ENCODE results near the gene B3GNT7. TPM values are rescaled to one million over a fixed set of nuclear protein-coding genes. Genes with fewer than 3 reads are reported as not detected.

The B3GNT7 gene
- total RNA-seq, 1 experiment from 2014 or later = 6.1 TPM

DNA sequence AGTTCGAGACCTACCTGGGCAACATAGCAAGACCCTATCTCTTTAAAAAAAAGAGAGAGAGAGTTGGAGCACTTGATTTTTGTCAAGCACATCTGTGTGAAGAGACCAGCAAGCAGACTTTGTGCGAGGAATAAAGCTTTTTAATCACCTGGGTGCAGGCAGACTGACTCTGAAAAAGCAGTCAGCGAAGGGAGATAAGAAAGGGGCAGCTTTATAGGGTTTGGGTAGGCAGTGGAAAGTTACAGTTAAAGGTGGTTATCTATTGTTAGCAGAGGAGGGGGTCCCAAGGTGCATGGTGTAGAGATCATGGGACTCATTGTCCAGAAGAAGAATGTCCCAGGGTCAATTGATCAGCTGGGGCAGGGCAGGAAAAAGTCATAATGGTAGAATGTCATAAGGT is 34.4 kb downstream of the B3GNT7 start:
- Histone ChIP-seq H3K79me2 (ENCODE audit: insufficient read depth, low read length) (no peaks in the 10 kb centered on the region), H3K27ac (ENCODE audit: low read depth, low read length) (no peak overlapping the region), H3K4me1 (ENCODE audit: control insufficient read depth in 1 of 2, insufficient read depth in 2 of 2, low read length in 2 of 2) (peaks cover 0 to 5% of the 10 kb centered on the region in 2 experiments; a peak in 1 of 4 replicates), H3K36me3 (ENCODE audit: control insufficient read depth in 1 of 2, insufficient read depth in 2 of 2, low read length in 2 of 2) (no peaks in the 10 kb centered on the region), H3K27me3 (ENCODE audit: insufficient read depth, low read length) (no peaks in the 10 kb centered on the region), H3K4me3 (replicated peaks in 1 of 2; ENCODE audit: low read depth in 1 of 2, low read length in 2 of 2) (no peak overlapping the region), H2AFZ (ENCODE audit: low read depth, low read length, poor library complexity, severe bottlenecking) (no peak overlapping the region), H3K4me2 (ENCODE audit: low read length) (no peak overlapping the region), H3K9ac (ENCODE audit: low read length) (no peak overlapping the region), H3K9me2 (ENCODE audit: insufficient read depth) (no peaks in the 10 kb centered on the region), H4K20me1 (ENCODE audit: insufficient read depth) (no peaks in the 10 kb centered on the region), H3K9me3 (ENCODE audit: control insufficient read depth in 1 of 2, insufficient read depth in 1 of 2, low read depth in 1 of 2, low read length in 2 of 2) (peaks cover 3 to 14% of the 10 kb centered on the region in 2 experiments; a peak in 1 of 4 replicates)
- no peak for DNase-seq (ENCODE audit: low read depth, low spot score)
- no peak for ATAC-seq
- ChIA-PET RAD21 (ENCODE audit: low non-redundant PET in 1 of 2, low total read pairs in 2 of 2, uncharacterized antibody in 2 of 2, unreplicated experiment in 2 of 2) (no interaction called here), CTCF (no interaction called here), POLR2A (no interaction called here)
- no TSS peak for BruUV-seq (replicated peaks)
- TF ChIP-seq ZNF274 (IDR thresholded peaks at IDR 0.05; ENCODE audit: low read depth, low read length) (no peak), CEBPB (IDR thresholded peaks at IDR 0.05; ENCODE audit: low read depth) (no peak), YY1 (IDR thresholded peaks at IDR 0.05; ENCODE audit: extremely low read depth, insufficient replicate concordance, low read depth, low read length) (no peak), EZH2phosphoT487 (IDR thresholded peaks at IDR 0.05; ENCODE audit: borderline replicate concordance) (no peak), TCF7L2 (IDR thresholded peaks at IDR 0.05; ENCODE audit: borderline replicate concordance, extremely low read depth, insufficient read depth, insufficient read length) (no peak), ELF1 (IDR thresholded peaks at IDR 0.05; ENCODE audit: borderline replicate concordance, low read depth) (no peak), SRF (IDR thresholded peaks at IDR 0.05; ENCODE audit: low read depth) (no peak), SP1 (IDR thresholded peaks at IDR 0.05; ENCODE audit: low read depth) (no peak), EZH2 (IDR thresholded peaks at IDR 0.05) (no peak), RAD21 (IDR thresholded peaks at IDR 0.05; ENCODE audit: low read depth) (no peak), ZFX (IDR thresholded peaks at IDR 0.05) (no peak), JUND (IDR thresholded peaks at IDR 0.05) (no peak)
- TF ChIP-seq, protein P1, sequence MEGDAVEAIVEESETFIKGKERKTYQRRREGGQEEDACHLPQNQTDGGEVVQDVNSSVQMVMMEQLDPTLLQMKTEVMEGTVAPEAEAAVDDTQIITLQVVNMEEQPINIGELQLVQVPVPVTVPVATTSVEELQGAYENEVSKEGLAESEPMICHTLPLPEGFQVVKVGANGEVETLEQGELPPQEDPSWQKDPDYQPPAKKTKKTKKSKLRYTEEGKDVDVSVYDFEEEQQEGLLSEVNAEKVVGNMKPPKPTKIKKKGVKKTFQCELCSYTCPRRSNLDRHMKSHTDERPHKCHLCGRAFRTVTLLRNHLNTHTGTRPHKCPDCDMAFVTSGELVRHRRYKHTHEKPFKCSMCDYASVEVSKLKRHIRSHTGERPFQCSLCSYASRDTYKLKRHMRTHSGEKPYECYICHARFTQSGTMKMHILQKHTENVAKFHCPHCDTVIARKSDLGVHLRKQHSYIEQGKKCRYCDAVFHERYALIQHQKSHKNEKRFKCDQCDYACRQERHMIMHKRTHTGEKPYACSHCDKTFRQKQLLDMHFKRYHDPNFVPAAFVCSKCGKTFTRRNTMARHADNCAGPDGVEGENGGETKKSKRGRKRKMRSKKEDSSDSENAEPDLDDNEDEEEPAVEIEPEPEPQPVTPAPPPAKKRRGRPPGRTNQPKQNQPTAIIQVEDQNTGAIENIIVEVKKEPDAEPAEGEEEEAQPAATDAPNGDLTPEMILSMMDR (IDR thresholded peaks at IDR 0.05 in 2 of 3, conservative IDR thresholded peaks at IDR 0.05 in 1 of 3; ENCODE audit: borderline replicate concordance in 1 of 3, insufficient read depth in 1 of 3, low read depth in 2 of 3, low read length in 2 of 3) = no peak
- TF ChIP-seq, protein P2, sequence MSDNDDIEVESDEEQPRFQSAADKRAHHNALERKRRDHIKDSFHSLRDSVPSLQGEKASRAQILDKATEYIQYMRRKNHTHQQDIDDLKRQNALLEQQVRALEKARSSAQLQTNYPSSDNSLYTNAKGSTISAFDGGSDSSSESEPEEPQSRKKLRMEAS (IDR thresholded peaks at IDR 0.05) = no peak
- TF ChIP-seq, protein P3, sequence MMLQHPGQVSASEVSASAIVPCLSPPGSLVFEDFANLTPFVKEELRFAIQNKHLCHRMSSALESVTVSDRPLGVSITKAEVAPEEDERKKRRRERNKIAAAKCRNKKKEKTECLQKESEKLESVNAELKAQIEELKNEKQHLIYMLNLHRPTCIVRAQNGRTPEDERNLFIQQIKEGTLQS (IDR thresholded peaks at IDR 0.05) = no peak
- TF ChIP-seq, protein P4, sequence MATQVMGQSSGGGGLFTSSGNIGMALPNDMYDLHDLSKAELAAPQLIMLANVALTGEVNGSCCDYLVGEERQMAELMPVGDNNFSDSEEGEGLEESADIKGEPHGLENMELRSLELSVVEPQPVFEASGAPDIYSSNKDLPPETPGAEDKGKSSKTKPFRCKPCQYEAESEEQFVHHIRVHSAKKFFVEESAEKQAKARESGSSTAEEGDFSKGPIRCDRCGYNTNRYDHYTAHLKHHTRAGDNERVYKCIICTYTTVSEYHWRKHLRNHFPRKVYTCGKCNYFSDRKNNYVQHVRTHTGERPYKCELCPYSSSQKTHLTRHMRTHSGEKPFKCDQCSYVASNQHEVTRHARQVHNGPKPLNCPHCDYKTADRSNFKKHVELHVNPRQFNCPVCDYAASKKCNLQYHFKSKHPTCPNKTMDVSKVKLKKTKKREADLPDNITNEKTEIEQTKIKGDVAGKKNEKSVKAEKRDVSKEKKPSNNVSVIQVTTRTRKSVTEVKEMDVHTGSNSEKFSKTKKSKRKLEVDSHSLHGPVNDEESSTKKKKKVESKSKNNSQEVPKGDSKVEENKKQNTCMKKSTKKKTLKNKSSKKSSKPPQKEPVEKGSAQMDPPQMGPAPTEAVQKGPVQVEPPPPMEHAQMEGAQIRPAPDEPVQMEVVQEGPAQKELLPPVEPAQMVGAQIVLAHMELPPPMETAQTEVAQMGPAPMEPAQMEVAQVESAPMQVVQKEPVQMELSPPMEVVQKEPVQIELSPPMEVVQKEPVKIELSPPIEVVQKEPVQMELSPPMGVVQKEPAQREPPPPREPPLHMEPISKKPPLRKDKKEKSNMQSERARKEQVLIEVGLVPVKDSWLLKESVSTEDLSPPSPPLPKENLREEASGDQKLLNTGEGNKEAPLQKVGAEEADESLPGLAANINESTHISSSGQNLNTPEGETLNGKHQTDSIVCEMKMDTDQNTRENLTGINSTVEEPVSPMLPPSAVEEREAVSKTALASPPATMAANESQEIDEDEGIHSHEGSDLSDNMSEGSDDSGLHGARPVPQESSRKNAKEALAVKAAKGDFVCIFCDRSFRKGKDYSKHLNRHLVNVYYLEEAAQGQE (IDR thresholded peaks at IDR 0.05; ENCODE audit: low read depth) = no peak
- intact Hi-C loops (cut with micrococcal nuclease) = no loop called here
